Brain microvascular endothelial cell (primary cell): ENCODE results near the gene MCEE.

Experiments used
- DNase-seq: peaks from one replicate; pipeline ENCODE4 v3.0.0-alpha.2; 2020
- H3K27ac ChIP-seq: fragments of 250-450 bp; sonication (Bioruptor Pico); 2 replicates; pipeline ENCODE4 v1.5.1; 2020; ENCODE audit warnings: mild to moderate bottlenecking, moderate library complexity
- H3K27me3 ChIP-seq: fragments of 250-450 bp; sonication (Bioruptor Pico); replicated peaks from 2 replicates; pipeline ENCODE4 v1.5.1; 2020; ENCODE audit warnings: mild to moderate bottlenecking
- H3K36me3 ChIP-seq: fragments of 250-450 bp; sonication (Bioruptor Pico); replicated peaks from 2 replicates; pipeline ENCODE4 v1.5.1; 2020; ENCODE audit warnings: mild to moderate bottlenecking
- H3K4me3 ChIP-seq: 2 replicates; pipeline ENCODE4 v1.5.1; 2011; ENCODE audit warnings: low read depth, mild to moderate bottlenecking, control low read depth, low read length, moderate library complexity
- CTCF ChIP-seq: IDR thresholded peaks from 2 replicates; pipeline ENCODE4 v1.5.1; 2011; ENCODE audit warnings: low read depth, mild to moderate bottlenecking, moderate library complexity, low read length, control low read depth, inconsistent platforms; ENCODE audit errors: missing control alignments
- in situ Hi-C: cut with HindIII; loops from 2 replicates; pipeline ENCODE4 v1.10.0; 2017; ENCODE audit warnings: low sequenced_read_pairs, low pct_ligation_motif_present

The MCEE gene

GRCh38 chr2:71067567-71068217 lies 62.3 kb downstream of the MCEE start:
- H3K4me3 ChIP-seq = peak overlapping the region; percentile 97
- no peak for DNase-seq
- H3K27ac ChIP-seq = peak overlapping the region; percentile 94
- H3K27me3 ChIP-seq = peaks cover 6% of the 10 kb centered on the region
- in situ Hi-C loops = no loop called here
- peak; percentile 23 for TF ChIP-seq CTCF
- peaks cover 3% of the 10 kb centered on the region for H3K36me3 ChIP-seq

GRCh38 chr2:71066856-71067255 lies 63.2 kb downstream of the MCEE start:
- in situ Hi-C loops = no loop called here
- H3K27me3 ChIP-seq = peaks cover 6% of the 10 kb centered on the region
- H3K36me3 ChIP-seq = no peaks in the 10 kb centered on the region
- no peak for DNase-seq
- no peak for TF ChIP-seq CTCF
- H3K4me3 ChIP-seq = no peak overlapping the region
- H3K27ac ChIP-seq = no peak overlapping the region

GRCh38 chr2:71064754-71065621 lies 65.0 kb downstream of the MCEE start:
- TF ChIP-seq CTCF = no peak
- H3K36me3 ChIP-seq = no peaks in the 10 kb centered on the region
- in situ Hi-C loops = no loop called here
- peaks cover 6% of the 10 kb centered on the region for H3K27me3 ChIP-seq
- H3K27ac ChIP-seq = no peak overlapping the region
- no peak overlapping the region for H3K4me3 ChIP-seq
- no peak for DNase-seq

- H3K27ac ChIP-seq = no peak overlapping the region
- in situ Hi-C loops = no loop called here
These were observed 65.9 kb downstream of the MCEE start for GRCh38 chr2:71064110-71064611.

GRCh38 chr2:71063216-71063615 lies 66.8 kb downstream of the MCEE start:
- no peak for DNase-seq
- peaks cover 6% of the 10 kb centered on the region for H3K27me3 ChIP-seq
- no peak for TF ChIP-seq CTCF
- no peak overlapping the region for H3K27ac ChIP-seq
- H3K4me3 ChIP-seq = no peak overlapping the region
- no peaks in the 10 kb centered on the region for H3K36me3 ChIP-seq
- in situ Hi-C loops = no loop called here

More at GRCh38 chr2:71064110-71064611, 65.9 kb downstream of the MCEE start:
- no peak for TF ChIP-seq CTCF
- DNase-seq = no peak
- Histone ChIP-seq H3K4me3 (no peak overlapping the region), H3K36me3 (no peaks in the 10 kb centered on the region), H3K27me3 (peaks cover 6% of the 10 kb centered on the region)
